H9 (cell line): ENCODE results near the gene DSEL. TPM values are rescaled to one million over a fixed set of nuclear protein-coding genes. Genes with fewer than 3 reads are reported as not detected.

ENCODE experiments used
- DNase-seq: peaks from one replicate; pipeline ENCODE4 v3.0.0-alpha.2; 2017
- H2AFZ ChIP-seq: one replicate; pipeline ENCODE4 v1.6.1; 2013; ENCODE audit warnings: mild to moderate bottlenecking, low read length, control low read depth, moderate library complexity
- H2AK5ac ChIP-seq: 2 replicates; pipeline ENCODE4 v1.6.1; 2013; ENCODE audit warnings: low read length, control low read depth, mixed read lengths; ENCODE audit not compliant: insufficient read length
- H2BK120ac ChIP-seq: one replicate; pipeline ENCODE4 v1.6.1; 2013; ENCODE audit warnings: low read depth, mild to moderate bottlenecking, low read length, control low read depth, inconsistent platforms; ENCODE audit not compliant: poor library complexity, severe bottlenecking
- H2BK12ac ChIP-seq: 2 replicates; pipeline ENCODE4 v1.6.1; 2013; ENCODE audit warnings: low read length, control low read depth, mixed read lengths, low read depth; ENCODE audit not compliant: insufficient read length
- H2BK15ac ChIP-seq: 2 replicates; pipeline ENCODE4 v1.6.1; 2013; ENCODE audit warnings: low read depth, low read length, control low read depth
- H2BK20ac ChIP-seq: one replicate; pipeline ENCODE4 v1.6.1; 2013; ENCODE audit warnings: low read depth, mild to moderate bottlenecking, low read length, control low read depth, inconsistent platforms; ENCODE audit not compliant: poor library complexity, severe bottlenecking
- H2BK5ac ChIP-seq: 2 replicates; pipeline ENCODE4 v1.6.1; 2013; ENCODE audit warnings: low read length, control low read depth, mixed read lengths; ENCODE audit not compliant: insufficient read length
- H3K14ac ChIP-seq: 2 replicates; pipeline ENCODE4 v1.6.1; 2013; ENCODE audit warnings: low read length, control low read depth; ENCODE audit not compliant: insufficient read depth
- H3K18ac ChIP-seq: 2 replicates; pipeline ENCODE4 v1.6.1; 2013; ENCODE audit warnings: low read depth, mild to moderate bottlenecking, mixed read lengths, low read length, control low read depth; ENCODE audit not compliant: insufficient read length
- H3K23ac ChIP-seq: 2 replicates; pipeline ENCODE4 v1.6.1; 2013; ENCODE audit warnings: low read length, control low read depth, mixed read lengths, low read depth; ENCODE audit not compliant: insufficient read length
- H3K23me2 ChIP-seq: 2 replicates; pipeline ENCODE4 v1.6.1; 2013; ENCODE audit warnings: low read depth, mild to moderate bottlenecking, mixed read lengths, low read length, control low read depth; ENCODE audit not compliant: insufficient read length, poor library complexity, severe bottlenecking
- H3K27ac ChIP-seq: 2 replicates; pipeline ENCODE4 v1.5.1; 2013; ENCODE audit warnings: low read length, control low read depth, mixed read lengths, low read depth; ENCODE audit not compliant: insufficient read length
- H3K27me3 ChIP-seq: 2 replicates; pipeline ENCODE4 v1.6.1; 2013; ENCODE audit warnings: low read length, control low read depth, inconsistent platforms; ENCODE audit not compliant: insufficient read depth
- H3K4ac ChIP-seq: 2 replicates; pipeline ENCODE4 v1.6.1; 2013; ENCODE audit warnings: low read depth, mild to moderate bottlenecking, control low read depth, inconsistent platforms, low read length, moderate library complexity
- H3K4me1 ChIP-seq: 2 replicates; pipeline ENCODE4 v1.6.1; 2013; ENCODE audit warnings: low read length, control low read depth, inconsistent platforms; ENCODE audit not compliant: insufficient read depth
- H3K4me2 ChIP-seq: 2 replicates; pipeline ENCODE4 v1.6.1; 2013; ENCODE audit warnings: low read length, control low read depth, mixed read lengths; ENCODE audit not compliant: insufficient read length, insufficient read depth
- H3K56ac ChIP-seq: 2 replicates; pipeline ENCODE4 v1.6.1; 2013; ENCODE audit warnings: low read depth, mild to moderate bottlenecking, mixed read lengths, low read length, control low read depth; ENCODE audit not compliant: insufficient read length
- H3K79me1 ChIP-seq: 2 replicates; pipeline ENCODE4 v1.6.1; 2013; ENCODE audit warnings: low read depth, mild to moderate bottlenecking, moderate library complexity, low read length, control low read depth, inconsistent platforms; ENCODE audit not compliant: insufficient read depth, poor library complexity, severe bottlenecking
- H3K79me2 ChIP-seq: 2 replicates; pipeline ENCODE4 v1.6.1; 2013; ENCODE audit warnings: low read length, control low read depth, inconsistent platforms; ENCODE audit not compliant: insufficient read depth
- H3K9ac ChIP-seq: 2 replicates; pipeline ENCODE4 v1.6.1; 2013; ENCODE audit warnings: low read length, control low read depth, mixed read lengths; ENCODE audit not compliant: insufficient read length; ENCODE audit errors: extremely low read depth
- H3K9me3 ChIP-seq: one replicate; pipeline ENCODE4 v1.6.1; 2013; ENCODE audit warnings: low read depth, low read length, inconsistent platforms; ENCODE audit not compliant: control insufficient read depth
- H3T11ph ChIP-seq: one replicate; pipeline ENCODE4 v1.6.1; 2013; ENCODE audit warnings: mild to moderate bottlenecking, low read length, control low read depth, inconsistent platforms
- H4K20me1 ChIP-seq: one replicate; pipeline ENCODE4 v1.6.1; 2013; ENCODE audit not compliant: control insufficient read depth, insufficient read length, insufficient read depth
- H4K5ac ChIP-seq: 2 replicates; pipeline ENCODE4 v1.6.1; 2013; ENCODE audit warnings: low read depth, mild to moderate bottlenecking, mixed read lengths, low read length, control low read depth; ENCODE audit not compliant: insufficient read length
- H4K8ac ChIP-seq: replicated peaks from 2 replicates; pipeline ENCODE4 v1.6.1; 2013; ENCODE audit warnings: low read length, control low read depth, mixed read lengths, low read depth; ENCODE audit not compliant: insufficient read length
- H4K91ac ChIP-seq: 2 replicates; pipeline ENCODE4 v1.6.1; 2013; ENCODE audit warnings: low read depth, mild to moderate bottlenecking, moderate library complexity, mixed read lengths, low read length, control low read depth; ENCODE audit not compliant: insufficient read length
- H3K27ac Mint-ChIP-seq, 3 experiments: 2 replicates in 2 of 3; 3 replicates in 1 of 3; pipeline ENCODE4 v1.8.0; 2020 to 2021; ENCODE audit warnings: mixed read lengths in 3 of 3, mild to moderate bottlenecking in 1 of 3, moderate library complexity in 1 of 3
- H3K27me3 Mint-ChIP-seq: 2 replicates; pipeline ENCODE4 v1.8.0; 2021; ENCODE audit warnings: low read depth, mild to moderate bottlenecking, moderate library complexity, mixed read lengths
- H3K36me3 Mint-ChIP-seq, 3 experiments: 2 replicates in 2 of 3; 3 replicates in 1 of 3; pipeline ENCODE4 v1.8.0; 2020 to 2021; ENCODE audit warnings: low read depth in 3 of 3, mixed read lengths in 3 of 3; ENCODE audit not compliant: insufficient read depth in 1 of 3
- H3K4me1 Mint-ChIP-seq, 2 experiments: 2 replicates each; pipeline ENCODE4 v1.8.0; 2020; ENCODE audit warnings: mixed read lengths in 2 of 2
- H3K4me3 Mint-ChIP-seq, 2 experiments: 2 replicates in 1 of 2; 3 replicates in 1 of 2; pipeline ENCODE4 v1.8.0; 2020 to 2021; ENCODE audit warnings: mild to moderate bottlenecking in 2 of 2, mixed read lengths in 2 of 2, moderate library complexity in 1 of 2
- H3K9me3 Mint-ChIP-seq, 2 experiments: 2 replicates in 1 of 2; 3 replicates in 1 of 2; pipeline ENCODE4 v1.8.0; 2020; ENCODE audit warnings: mild to moderate bottlenecking in 2 of 2, mixed read lengths in 2 of 2, moderate library complexity in 1 of 2
- CTCF ChIP-seq: fragments of 200-600 bp; sonication (generic); conservative IDR thresholded peaks from 3 replicates; pipeline ENCODE4 v1.8.0; 2021; ENCODE audit warnings: antibody characterized with exemption, mild to moderate bottlenecking
- total RNA-seq: library from RNA; stranded (reverse); gene quantifications from 2 replicates; pipeline ENCODE4 v1.2.1, GENCODE V29; 2021

Gene DSEL
- total RNA-seq, 1 experiment from 2014 or later = 6.0 TPM

DNA sequence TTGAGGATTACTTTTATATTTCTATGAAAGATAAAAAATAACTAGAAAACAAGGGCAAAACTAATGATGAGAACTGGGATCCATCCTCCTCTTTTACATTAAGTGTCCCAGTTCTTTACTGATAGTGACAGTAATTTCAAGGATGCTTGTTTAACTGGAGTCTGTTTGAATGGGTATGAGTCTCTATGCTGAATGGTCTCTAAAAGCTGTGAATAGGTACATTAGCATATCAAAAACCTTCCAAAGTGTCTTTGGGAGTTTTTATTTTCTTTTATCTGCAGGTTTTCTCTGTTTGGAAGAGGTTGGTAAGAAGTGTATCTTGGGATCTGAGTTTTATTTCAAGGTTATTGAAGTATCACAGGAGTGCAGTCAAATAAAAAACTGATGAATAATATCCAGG is 30.0 kb downstream of the DSEL start:
- no peak overlapping the region for H3K4me3 Mint-ChIP-seq
- no peak for DNase-seq

More for the DNA sequence above, 30.0 kb downstream of the DSEL start:
- H3K79me2 ChIP-seq = no peaks in the 10 kb centered on the region
- no peak overlapping the region for H3K23ac ChIP-seq
- H3K4me1 ChIP-seq = no peaks in the 10 kb centered on the region; the same call in 1 of the 2 replicates
- H4K20me1 ChIP-seq = no peaks in the 10 kb centered on the region
- H2BK5ac ChIP-seq = no peak overlapping the region
- H2AK5ac ChIP-seq = no peak overlapping the region
- Mint-ChIP-seq H3K4me1 (peaks cover 14% of the 10 kb centered on the region in 2 experiments), H3K27ac (no peak overlapping the region), H3K36me3 (no peaks in the 10 kb centered on the region), H3K27me3 (peaks cover 77% of the 10 kb centered on the region), H3K9me3 (no peaks in the 10 kb centered on the region)
- H3K9ac ChIP-seq = no peak overlapping the region
- H2BK15ac ChIP-seq = no peak overlapping the region
- H2BK20ac ChIP-seq = no peak overlapping the region
- H2BK120ac ChIP-seq = no peak overlapping the region
- peaks cover 11% of the 10 kb centered on the region for H3K27me3 ChIP-seq
- H4K91ac ChIP-seq = no peak overlapping the region
- no peak overlapping the region for H3T11ph ChIP-seq
- no peak for TF ChIP-seq CTCF
- no peaks in the 10 kb centered on the region for H3K23me2 ChIP-seq
- no peak overlapping the region for H3K18ac ChIP-seq
- H3K79me1 ChIP-seq = no peaks in the 10 kb centered on the region
- H3K4ac ChIP-seq = no peak overlapping the region
- no peak overlapping the region for H2AFZ ChIP-seq
- H3K56ac ChIP-seq = no peak overlapping the region
- no peaks in the 10 kb centered on the region for H3K9me3 ChIP-seq
- H4K5ac ChIP-seq = no peak overlapping the region
- no peak overlapping the region for H3K14ac ChIP-seq
- H2BK12ac ChIP-seq = no peak overlapping the region
- H3K27ac ChIP-seq = no peak overlapping the region
- H3K4me2 ChIP-seq = no peak overlapping the region
- no peak overlapping the region for H4K8ac ChIP-seq
